Mammary epithelial cell (primary cell): Measurements from ENCODE around the gene SDCBP2.

Experiments
- EZH2 ChIP-seq: IDR thresholded peaks from 2 replicates; pipeline ENCODE4 v1.6.1; 2012; ENCODE audit warnings: low read length, inconsistent platforms, borderline replicate concordance
- TF ChIP-seq, protein P1 (sequence below), 2 donors: IDR thresholded peaks in 1 of 2; conservative IDR thresholded peaks in 1 of 2; 2 replicates each; pipeline ENCODE4 v1.5.1; 2011 to 2012; ENCODE audit warnings: inconsistent platforms in 2 of 2, low read length in 2 of 2, mild to moderate bottlenecking in 2 of 2, control low read depth in 1 of 2, low read depth in 1 of 2; ENCODE audit not compliant: insufficient read depth in 1 of 2; ENCODE audit errors: extremely low read depth in 1 of 2

DNA sequence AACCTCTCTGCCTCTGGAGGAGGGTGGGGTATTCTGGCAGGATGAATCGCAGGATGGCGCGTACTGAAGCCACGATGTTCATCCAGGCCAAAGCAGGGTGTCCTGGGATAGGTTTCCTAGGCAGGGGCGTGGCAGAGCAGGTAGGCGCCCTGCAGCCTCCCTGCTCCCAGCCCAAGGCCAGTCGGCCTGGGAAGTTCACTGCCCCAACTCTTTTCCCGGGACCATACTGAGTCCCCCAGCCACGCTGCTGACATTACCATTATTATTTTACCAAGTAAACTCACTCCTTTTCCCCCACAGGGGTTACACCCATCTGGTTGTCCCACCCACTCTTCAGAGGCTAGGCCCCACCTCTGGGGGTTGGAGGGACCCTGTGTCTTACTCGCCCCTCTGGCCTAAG is 21.8 kb downstream of the SDCBP2 start:
- TF ChIP-seq, protein P1, sequence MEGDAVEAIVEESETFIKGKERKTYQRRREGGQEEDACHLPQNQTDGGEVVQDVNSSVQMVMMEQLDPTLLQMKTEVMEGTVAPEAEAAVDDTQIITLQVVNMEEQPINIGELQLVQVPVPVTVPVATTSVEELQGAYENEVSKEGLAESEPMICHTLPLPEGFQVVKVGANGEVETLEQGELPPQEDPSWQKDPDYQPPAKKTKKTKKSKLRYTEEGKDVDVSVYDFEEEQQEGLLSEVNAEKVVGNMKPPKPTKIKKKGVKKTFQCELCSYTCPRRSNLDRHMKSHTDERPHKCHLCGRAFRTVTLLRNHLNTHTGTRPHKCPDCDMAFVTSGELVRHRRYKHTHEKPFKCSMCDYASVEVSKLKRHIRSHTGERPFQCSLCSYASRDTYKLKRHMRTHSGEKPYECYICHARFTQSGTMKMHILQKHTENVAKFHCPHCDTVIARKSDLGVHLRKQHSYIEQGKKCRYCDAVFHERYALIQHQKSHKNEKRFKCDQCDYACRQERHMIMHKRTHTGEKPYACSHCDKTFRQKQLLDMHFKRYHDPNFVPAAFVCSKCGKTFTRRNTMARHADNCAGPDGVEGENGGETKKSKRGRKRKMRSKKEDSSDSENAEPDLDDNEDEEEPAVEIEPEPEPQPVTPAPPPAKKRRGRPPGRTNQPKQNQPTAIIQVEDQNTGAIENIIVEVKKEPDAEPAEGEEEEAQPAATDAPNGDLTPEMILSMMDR (conservative IDR thresholded peaks at IDR 0.05 in 1 of 2, IDR thresholded peaks at IDR 0.05 in 1 of 2; ENCODE audit: extremely low read depth in 1 of 2, insufficient read depth in 1 of 2, low read depth in 1 of 2, low read length in 2 of 2) = no peak
- no peak for TF ChIP-seq EZH2
